Panc1 (cell line): Measurements from ENCODE around the gene TFCP2L1. TPM values are rescaled to one million over a fixed set of nuclear protein-coding genes. Genes with fewer than 3 reads are reported as not detected.
"Not testable (repeated sequence)": the region's sequence is repeated elsewhere in the genome, so short reads cannot be mapped to it uniquely, and the experiment has no call there.

Experiments used
- ATAC-seq: fragments of 200-7000 bp; cut with Tn5 transposase; 2 replicates; pipeline ENCODE4 v1.9.1; 2020; ENCODE audit warnings: mild to moderate bottlenecking, moderate library complexity
- BruUV-seq: library from RNA; stranded (reverse); fragments of 400-500 nt; replicated peaks from 2 replicates; lab custom pipeline; 2021; lab: Mats Ljungman, UMichigan
- CTCF ChIA-PET: fragments of 300-600 bp; sonication (Branson Sonifier 250); formaldehyde crosslinking; loops from one replicate; lab custom pipeline; 2022; ENCODE audit warnings: antibody characterized with exemption; lab: Charles Lee
- POLR2A ChIA-PET: fragments of 300-600 bp; sonication (Branson Sonifier 250); formaldehyde crosslinking; loops from one replicate; lab custom pipeline; 2022; ENCODE audit warnings: antibody characterized with exemption; lab: Charles Lee
- DNase-seq: peaks from one replicate; pipeline ENCODE4 v3.0.0-alpha.2; 2010; ENCODE audit warnings: low read depth, low spot score
- H3K27ac ChIP-seq: 2 replicates; pipeline ENCODE4 v1.5.1; 2011; ENCODE audit warnings: mild to moderate bottlenecking, low read length, inconsistent platforms
- H3K27me3 ChIP-seq: fragments of 200-500 bp; sonication (Bioruptor generic); 2 replicates; pipeline ENCODE4 v1.6.0; 2014; ENCODE audit warnings: low read length, inconsistent platforms; ENCODE audit not compliant: control insufficient read depth, insufficient read depth
- H3K36me3 ChIP-seq: fragments of 200-500 bp; sonication (Bioruptor generic); 2 replicates; pipeline ENCODE4 v1.5.1; 2014; ENCODE audit warnings: inconsistent platforms, mild to moderate bottlenecking, low read length, moderate library complexity; ENCODE audit not compliant: control insufficient read depth, insufficient read depth
- H3K4me1 ChIP-seq: 2 replicates; pipeline ENCODE4 v1.5.1; 2011; ENCODE audit warnings: inconsistent platforms, mild to moderate bottlenecking, low read length, moderate library complexity; ENCODE audit not compliant: control insufficient read depth, insufficient read depth
- H3K4me3 ChIP-seq, 2 experiments: 2 replicates each; pipeline ENCODE4 v1.5.1; 2011 to 2012; ENCODE audit warnings: low read depth in 2 of 2, low read length in 2 of 2, mild to moderate bottlenecking in 2 of 2, inconsistent platforms in 1 of 2, moderate library complexity in 1 of 2
- H3K9me3 ChIP-seq: fragments of 200-500 bp; sonication (Bioruptor generic); 2 replicates; pipeline ENCODE4 v1.5.1; 2014; ENCODE audit warnings: low read depth, mild to moderate bottlenecking, inconsistent platforms, low read length, moderate library complexity; ENCODE audit not compliant: control insufficient read depth, insufficient read depth
- POLR2AphosphoS5 ChIP-seq: IDR thresholded peaks from 2 replicates; pipeline ENCODE4 v1.6.1; 2012; ENCODE audit warnings: mild to moderate bottlenecking, low read depth, low read length, moderate library complexity
- SIN3A ChIP-seq: IDR thresholded peaks from 2 replicates; pipeline ENCODE4 v1.6.1; 2012; ENCODE audit warnings: low read depth, mild to moderate bottlenecking, low read length, moderate library complexity, borderline replicate concordance; ENCODE audit not compliant: insufficient read depth
- TCF7L2 ChIP-seq: IDR thresholded peaks from 2 replicates; pipeline ENCODE4 v1.6.1; 2011; ENCODE audit warnings: mild to moderate bottlenecking, low read depth, low read length, inconsistent platforms
- in situ Hi-C: cut with HindIII; loops from 2 replicates; pipeline ENCODE4 v1.10.0; 2016; ENCODE audit warnings: low sequenced_read_pairs, low pct_unique_long_range_greater_than_20kb
- intact Hi-C: fragments of 100-400 bp; cut with micrococcal nuclease; formaldehyde crosslinking; loops from one replicate; pipeline ENCODE4 v1.10.0; 2022; ENCODE audit not compliant: unreplicated experiment
- total RNA-seq: library from RNA; stranded (reverse); gene quantifications from one replicate; pipeline ENCODE4 v1.2.1, GENCODE V29; 2021; ENCODE audit not compliant: unreplicated experiment
- TF ChIP-seq, protein P1 (sequence below): fragments of 450-650 bp; IDR thresholded peaks from 2 replicates; pipeline ENCODE4 v1.5.1; 2017; ENCODE audit warnings: mild to moderate bottlenecking
- TF ChIP-seq, protein P2 (sequence below), 2 experiments: IDR thresholded peaks; 2 replicates each; pipeline ENCODE4 v1.6.1; 2011 to 2012; ENCODE audit warnings: low read depth in 2 of 2, control low read depth in 1 of 2, low read length in 1 of 2, mild to moderate bottlenecking in 1 of 2, moderate library complexity in 1 of 2; ENCODE audit not compliant: insufficient read depth in 1 of 2

Gene TFCP2L1
- total RNA-seq, 1 experiment from 2014 or later, result 4.9 TPM

DNA sequence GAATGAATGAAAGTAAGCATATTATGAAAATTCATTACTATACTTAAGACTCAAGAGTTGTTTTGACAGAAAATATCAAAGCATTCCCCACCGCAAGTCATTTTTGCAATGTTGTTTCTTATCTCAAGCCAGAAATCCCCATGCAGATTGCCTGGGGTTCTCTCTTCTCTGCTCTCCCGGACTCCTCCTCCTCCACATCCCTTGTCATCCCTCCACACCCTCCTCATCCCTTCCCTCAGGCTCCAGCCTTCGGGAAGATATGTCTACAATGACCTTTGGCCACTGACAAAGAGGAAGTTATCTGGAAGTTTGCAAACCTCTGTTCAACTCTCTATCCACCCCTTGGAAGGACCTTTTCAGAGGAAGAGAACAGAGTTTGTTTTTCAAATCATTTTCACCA lies 11.9 kb downstream of the TFCP2L1 start:
- no TSS peak for BruUV-seq
- Histone ChIP-seq H3K27me3 (no peaks in the 10 kb centered on the region; the same call in 1 of the 2 replicates), H3K27ac (no peak overlapping the region), H3K36me3 (no peaks in the 10 kb centered on the region), H3K9me3 (no peaks in the 10 kb centered on the region), H3K4me3 (no peak overlapping the region), H3K4me1 (no peaks in the 10 kb centered on the region)
- intact Hi-C loops (no loop called here), in situ Hi-C loops (no loop called here)
- ATAC-seq (no peak), DNase-seq (no peak)
- ChIA-PET CTCF (no interaction called here), POLR2A (no interaction called here)
- no peak for TF ChIP-seq TCF7L2
- TF ChIP-seq, protein P1, sequence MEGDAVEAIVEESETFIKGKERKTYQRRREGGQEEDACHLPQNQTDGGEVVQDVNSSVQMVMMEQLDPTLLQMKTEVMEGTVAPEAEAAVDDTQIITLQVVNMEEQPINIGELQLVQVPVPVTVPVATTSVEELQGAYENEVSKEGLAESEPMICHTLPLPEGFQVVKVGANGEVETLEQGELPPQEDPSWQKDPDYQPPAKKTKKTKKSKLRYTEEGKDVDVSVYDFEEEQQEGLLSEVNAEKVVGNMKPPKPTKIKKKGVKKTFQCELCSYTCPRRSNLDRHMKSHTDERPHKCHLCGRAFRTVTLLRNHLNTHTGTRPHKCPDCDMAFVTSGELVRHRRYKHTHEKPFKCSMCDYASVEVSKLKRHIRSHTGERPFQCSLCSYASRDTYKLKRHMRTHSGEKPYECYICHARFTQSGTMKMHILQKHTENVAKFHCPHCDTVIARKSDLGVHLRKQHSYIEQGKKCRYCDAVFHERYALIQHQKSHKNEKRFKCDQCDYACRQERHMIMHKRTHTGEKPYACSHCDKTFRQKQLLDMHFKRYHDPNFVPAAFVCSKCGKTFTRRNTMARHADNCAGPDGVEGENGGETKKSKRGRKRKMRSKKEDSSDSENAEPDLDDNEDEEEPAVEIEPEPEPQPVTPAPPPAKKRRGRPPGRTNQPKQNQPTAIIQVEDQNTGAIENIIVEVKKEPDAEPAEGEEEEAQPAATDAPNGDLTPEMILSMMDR, result no peak
- TF ChIP-seq, protein P2, sequence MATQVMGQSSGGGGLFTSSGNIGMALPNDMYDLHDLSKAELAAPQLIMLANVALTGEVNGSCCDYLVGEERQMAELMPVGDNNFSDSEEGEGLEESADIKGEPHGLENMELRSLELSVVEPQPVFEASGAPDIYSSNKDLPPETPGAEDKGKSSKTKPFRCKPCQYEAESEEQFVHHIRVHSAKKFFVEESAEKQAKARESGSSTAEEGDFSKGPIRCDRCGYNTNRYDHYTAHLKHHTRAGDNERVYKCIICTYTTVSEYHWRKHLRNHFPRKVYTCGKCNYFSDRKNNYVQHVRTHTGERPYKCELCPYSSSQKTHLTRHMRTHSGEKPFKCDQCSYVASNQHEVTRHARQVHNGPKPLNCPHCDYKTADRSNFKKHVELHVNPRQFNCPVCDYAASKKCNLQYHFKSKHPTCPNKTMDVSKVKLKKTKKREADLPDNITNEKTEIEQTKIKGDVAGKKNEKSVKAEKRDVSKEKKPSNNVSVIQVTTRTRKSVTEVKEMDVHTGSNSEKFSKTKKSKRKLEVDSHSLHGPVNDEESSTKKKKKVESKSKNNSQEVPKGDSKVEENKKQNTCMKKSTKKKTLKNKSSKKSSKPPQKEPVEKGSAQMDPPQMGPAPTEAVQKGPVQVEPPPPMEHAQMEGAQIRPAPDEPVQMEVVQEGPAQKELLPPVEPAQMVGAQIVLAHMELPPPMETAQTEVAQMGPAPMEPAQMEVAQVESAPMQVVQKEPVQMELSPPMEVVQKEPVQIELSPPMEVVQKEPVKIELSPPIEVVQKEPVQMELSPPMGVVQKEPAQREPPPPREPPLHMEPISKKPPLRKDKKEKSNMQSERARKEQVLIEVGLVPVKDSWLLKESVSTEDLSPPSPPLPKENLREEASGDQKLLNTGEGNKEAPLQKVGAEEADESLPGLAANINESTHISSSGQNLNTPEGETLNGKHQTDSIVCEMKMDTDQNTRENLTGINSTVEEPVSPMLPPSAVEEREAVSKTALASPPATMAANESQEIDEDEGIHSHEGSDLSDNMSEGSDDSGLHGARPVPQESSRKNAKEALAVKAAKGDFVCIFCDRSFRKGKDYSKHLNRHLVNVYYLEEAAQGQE (IDR thresholded peaks at IDR 0.05; ENCODE audit: insufficient read depth in 1 of 2, low read depth in 2 of 2, low read length in 1 of 2), result no peak
- TF ChIP-seq POLR2AphosphoS5, result no peak
- TF ChIP-seq SIN3A, result no peak

DNA sequence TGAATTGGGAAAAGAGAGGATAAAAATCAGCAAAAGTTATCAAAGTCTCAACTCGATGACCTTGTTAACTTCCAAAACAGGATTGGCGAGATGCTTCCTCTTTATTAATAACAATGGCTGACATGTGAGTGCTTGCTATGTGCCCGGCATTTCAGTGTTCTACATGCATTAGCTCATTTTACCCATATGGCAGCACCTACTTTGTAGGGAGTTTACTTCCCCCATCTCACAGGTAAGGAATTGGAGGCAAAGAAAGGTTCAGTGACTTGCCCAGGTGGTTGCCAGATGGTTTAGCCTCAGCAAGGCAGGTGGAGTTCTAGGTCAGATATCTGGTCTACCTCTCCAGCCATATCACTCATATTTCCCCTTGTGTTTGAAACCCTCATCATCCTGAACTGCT lies 12.4 kb downstream of the TFCP2L1 start:
- no peak for ATAC-seq

DNA sequence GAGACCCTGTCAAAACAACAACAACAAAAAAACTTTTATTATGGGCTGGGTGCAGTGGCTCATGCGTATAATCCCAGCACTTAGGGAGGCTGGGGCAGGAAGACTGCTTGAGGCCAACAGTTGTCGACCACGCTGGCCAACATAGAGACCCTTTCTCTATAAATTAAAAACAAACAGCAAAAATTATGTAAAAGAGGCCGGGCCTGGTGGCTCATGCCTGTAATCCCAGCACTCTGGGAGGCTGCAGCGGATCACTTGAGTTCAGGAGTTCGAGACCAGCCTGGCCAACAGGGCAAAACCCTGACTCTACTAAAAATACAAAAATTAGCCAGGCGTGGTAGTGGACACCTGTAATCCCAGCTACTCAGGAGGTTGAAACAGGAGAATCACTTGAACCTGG lies 15.6 kb downstream of the TFCP2L1 start:
- not testable (repeated sequence) for ATAC-seq

More for the DNA sequence above, 12.4 kb downstream of the TFCP2L1 start:
- ChIA-PET POLR2A (no interaction called here), CTCF (no interaction called here)
- no peak overlapping the region for H3K27ac ChIP-seq
- no TSS peak for BruUV-seq
- no peaks in the 10 kb centered on the region; the same call in 1 of the 2 replicates for H3K27me3 ChIP-seq
- no peaks in the 10 kb centered on the region for H3K4me1 ChIP-seq
- no peaks in the 10 kb centered on the region for H3K9me3 ChIP-seq
- intact Hi-C loops (no loop called here), in situ Hi-C loops (no loop called here)
- TF ChIP-seq POLR2AphosphoS5 (no peak), SIN3A (no peak), TCF7L2 (no peak)
- TF ChIP-seq, protein P1, result no peak
- TF ChIP-seq, protein P2 (IDR thresholded peaks at IDR 0.05; ENCODE audit: insufficient read depth in 1 of 2, low read depth in 2 of 2, low read length in 1 of 2), result no peak
- DNase-seq, result no peak
- H3K4me3 ChIP-seq, result no peak overlapping the region
- no peaks in the 10 kb centered on the region for H3K36me3 ChIP-seq

More for the DNA sequence above, 15.6 kb downstream of the TFCP2L1 start:
- intact Hi-C loops, H3K4me3 ChIP-seq, H3K27ac ChIP-seq, DNase-seq, H3K27me3 ChIP-seq, in situ Hi-C loops, H3K9me3 ChIP-seq, H3K36me3 ChIP-seq, H3K4me1 ChIP-seq, BruUV-seq, CTCF ChIA-PET: not testable (repeated sequence)
- POLR2A ChIA-PET, result interaction anchor here (0.6 kb wide), 1 partner anchor 22 kb away, joined by 3 read pairs; no protein-coding TSS in a partner anchor
